ENCODE data around the gene EDN3.

DNA sequence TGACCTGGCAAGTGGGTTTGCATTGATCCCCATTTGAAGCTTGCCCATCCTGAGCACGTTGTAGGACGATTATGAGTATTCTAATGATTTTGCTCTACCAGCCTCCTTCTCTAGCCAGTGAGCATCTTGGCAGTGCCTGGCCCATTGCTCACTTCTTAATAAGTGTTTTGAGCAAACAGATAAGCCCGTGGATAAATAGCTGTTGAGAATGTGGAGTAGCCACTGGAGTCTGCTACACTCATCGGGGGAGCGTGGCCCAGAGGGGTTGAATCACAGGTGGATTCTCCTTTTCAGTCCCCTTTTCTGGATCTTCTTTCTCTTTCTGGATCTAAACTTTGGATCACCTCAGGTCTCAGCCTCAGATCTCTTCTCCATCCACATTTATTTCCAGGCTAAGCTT is 15.9 kb upstream of the EDN3 start:
- TF ChIP-seq POLR2A (IDR thresholded peaks at IDR 0.05; ENCODE audit: extremely low read depth, insufficient read length) (no peak), MYC (IDR thresholded peaks at IDR 0.05; ENCODE audit: low read depth, low read length) (no peak)
- TF ChIP-seq, protein P1, sequence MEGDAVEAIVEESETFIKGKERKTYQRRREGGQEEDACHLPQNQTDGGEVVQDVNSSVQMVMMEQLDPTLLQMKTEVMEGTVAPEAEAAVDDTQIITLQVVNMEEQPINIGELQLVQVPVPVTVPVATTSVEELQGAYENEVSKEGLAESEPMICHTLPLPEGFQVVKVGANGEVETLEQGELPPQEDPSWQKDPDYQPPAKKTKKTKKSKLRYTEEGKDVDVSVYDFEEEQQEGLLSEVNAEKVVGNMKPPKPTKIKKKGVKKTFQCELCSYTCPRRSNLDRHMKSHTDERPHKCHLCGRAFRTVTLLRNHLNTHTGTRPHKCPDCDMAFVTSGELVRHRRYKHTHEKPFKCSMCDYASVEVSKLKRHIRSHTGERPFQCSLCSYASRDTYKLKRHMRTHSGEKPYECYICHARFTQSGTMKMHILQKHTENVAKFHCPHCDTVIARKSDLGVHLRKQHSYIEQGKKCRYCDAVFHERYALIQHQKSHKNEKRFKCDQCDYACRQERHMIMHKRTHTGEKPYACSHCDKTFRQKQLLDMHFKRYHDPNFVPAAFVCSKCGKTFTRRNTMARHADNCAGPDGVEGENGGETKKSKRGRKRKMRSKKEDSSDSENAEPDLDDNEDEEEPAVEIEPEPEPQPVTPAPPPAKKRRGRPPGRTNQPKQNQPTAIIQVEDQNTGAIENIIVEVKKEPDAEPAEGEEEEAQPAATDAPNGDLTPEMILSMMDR (IDR thresholded peaks at IDR 0.05; ENCODE audit: low read depth, low read length), result no peak

Data from NB4 (cell line).